Measurements from ENCODE around the gene SLC22A1. TPM values are rescaled to one million over a fixed set of nuclear protein-coding genes. Genes with fewer than 3 reads are reported as not detected.
"Not testable (repeated sequence)": the region's sequence is repeated elsewhere in the genome, so short reads cannot be mapped to it uniquely, and the experiment has no call there.

Gene SLC22A1
- 3.4 TPM for total RNA-seq
- long read RNA-seq, result 0 reads

DNA sequence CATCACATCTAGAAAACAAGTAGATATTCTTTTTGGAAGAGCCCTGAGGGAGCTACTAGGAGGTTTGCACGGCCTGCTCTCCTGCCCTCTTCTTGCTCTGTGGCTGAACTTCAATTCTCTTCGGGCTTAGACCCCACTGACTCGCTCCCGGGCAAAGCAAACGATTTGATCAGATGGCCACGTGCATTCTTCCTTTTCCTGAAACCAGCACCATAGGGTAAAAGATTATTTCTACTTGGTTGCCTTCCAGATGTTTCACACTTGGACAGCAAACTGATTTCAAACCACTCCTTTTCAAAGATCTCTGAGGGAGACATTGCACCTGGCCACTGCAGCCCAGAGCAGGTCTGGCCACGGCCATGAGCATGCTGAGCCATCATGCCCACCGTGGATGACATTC lies at the start of gene SLC22A1:
SLC22A1 (plus strand) TSS at position 258 of the 400 bp plus-strand sequence; CDS start at position 379, 121 bp downstream.
- no peak for DNase-seq (ENCODE audit: low spot score)

DNA sequence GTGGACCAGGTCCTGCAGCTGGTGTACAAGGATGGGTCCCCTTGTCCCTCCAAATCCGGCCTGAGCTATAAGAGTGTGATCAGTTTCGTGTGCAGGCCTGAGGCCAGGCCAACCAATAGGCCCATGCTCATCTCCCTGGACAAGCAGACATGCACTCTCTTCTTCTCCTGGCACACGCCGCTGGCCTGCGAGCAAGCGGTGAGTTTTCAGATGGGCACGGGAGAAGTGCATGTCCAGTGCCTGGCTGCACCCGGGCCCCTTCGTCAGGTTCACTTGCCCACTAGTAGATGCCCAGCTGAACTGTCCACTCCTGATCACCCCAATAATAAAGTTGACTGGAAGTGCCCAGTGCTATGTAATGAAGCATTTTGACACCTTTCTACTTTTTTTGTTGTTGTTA lies 48.3 kb upstream of the SLC22A1 start:
- no peak for DNase-seq (ENCODE audit: low spot score)

DNA sequence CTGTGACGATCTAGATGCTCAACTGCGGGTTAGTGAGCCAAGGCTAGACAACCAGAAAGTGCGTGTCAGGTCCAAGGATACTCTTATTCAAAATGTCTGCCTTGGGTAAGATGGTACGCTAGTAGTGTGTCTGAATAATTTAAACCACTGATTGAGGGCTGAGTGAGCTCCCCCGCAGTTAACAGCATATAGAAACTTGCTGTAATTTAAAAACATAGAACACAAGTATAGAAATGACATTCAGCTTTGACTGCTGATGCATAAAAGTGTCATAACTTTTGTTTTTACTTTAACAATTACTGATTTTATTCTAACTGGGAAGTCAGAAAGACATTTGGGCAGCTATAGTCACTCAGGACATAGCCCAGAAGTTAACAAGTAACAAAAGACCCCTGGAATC lies 45.6 kb upstream of the SLC22A1 start:
- DNase-seq (ENCODE audit: low spot score), result no peak

DNA sequence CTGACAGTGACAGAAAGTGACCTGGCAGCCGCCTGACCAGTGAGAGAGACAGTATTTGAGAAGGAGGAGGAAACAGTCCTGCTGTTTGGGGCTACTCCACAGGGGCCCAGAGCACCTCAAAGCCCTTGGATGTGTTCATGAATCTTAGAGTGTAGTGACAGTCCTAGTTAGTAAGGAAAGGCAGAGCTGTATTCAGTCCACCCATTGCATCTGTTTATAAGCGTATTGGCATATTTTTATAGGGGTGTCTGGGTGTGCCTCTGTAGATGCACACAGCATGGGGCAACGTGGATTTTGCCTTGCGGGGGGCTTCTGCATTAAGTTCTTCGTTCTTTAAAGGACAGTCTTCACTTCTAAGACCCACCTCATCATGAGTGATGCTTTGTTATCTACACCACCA lies 44.6 kb upstream of the SLC22A1 start:
- DNase-seq (ENCODE audit: low spot score), result no peak

DNA sequence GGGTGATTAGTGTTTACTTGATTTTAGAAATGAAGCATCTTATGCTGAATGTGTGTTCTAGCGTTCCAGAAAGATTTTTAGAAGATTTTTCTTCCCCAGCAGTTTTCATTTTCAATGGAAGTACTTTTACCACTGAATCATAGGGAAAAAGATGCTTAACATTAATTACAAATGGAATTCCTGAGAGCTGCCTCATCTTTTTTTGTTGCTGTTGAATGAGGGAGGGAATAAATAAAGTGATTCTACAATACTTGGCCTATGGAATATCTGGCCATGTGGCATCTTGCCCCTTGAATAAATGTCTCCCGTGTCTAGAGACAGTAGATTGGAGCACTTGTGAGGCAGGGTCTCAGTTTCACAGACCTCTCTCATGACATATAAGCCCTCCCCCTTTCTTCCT lies 44.1 kb upstream of the SLC22A1 start:
- no peak for DNase-seq (ENCODE audit: low spot score)

DNA sequence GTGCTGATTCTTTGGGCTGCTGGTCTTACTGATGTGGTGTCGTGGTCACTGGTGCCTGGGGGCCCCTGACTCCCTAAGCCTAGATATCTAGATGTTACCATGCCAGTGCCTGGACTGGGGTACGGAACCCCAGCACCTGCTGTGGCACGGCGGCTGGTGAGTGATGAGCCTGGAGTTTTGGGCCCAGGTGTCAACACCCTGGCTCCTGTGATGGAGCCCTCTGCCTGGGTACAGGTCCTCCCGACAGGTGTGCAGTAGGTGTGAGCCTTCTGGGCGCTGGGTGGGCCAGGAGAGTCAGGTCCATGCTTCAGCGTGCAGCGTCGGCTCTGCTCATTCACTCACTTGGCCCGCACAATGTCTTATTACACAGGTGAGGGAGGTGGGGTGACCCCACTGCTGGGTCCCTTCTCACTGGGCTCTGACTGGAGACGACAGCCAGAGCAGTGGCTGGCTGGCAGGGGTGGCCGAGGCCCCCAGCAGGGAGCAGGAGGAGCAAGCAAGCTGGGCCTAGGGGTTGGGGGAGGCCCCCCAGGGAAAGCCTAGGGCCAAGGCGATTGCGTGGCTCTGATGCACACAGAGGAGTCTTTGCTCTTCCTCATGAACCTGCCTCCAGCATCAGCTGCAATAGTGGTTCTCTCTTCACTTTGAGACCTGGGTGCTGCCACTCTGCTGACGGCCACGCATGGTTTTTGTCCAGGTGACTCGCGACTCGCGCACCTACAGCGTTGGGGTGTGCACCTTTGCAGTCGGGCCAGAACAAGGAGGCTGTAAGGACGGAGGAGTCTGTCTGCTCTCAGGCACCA lies 42.5 kb upstream of the SLC22A1 start:
- no peak for DNase-seq (ENCODE audit: low spot score)

DNA sequence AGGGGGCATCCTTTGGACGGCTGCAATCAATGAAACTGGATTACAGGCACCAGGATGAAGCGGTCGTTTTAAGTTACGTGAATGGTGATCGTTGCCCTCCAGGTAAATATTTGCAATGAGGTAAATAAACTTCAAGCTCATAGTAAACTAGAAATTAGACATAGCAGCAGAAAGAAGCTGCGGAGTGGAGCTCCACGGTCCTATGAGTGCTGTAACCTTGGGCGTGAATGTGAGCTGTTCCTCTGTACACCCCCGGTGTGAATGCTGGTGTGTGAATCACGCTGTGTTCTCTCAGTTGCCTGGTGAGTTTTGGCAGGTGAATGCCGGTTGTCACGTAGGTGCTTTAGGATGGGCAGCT lies 42.0 kb upstream of the SLC22A1 start:
- DNase-seq (ENCODE audit: low spot score), result no peak

DNA sequence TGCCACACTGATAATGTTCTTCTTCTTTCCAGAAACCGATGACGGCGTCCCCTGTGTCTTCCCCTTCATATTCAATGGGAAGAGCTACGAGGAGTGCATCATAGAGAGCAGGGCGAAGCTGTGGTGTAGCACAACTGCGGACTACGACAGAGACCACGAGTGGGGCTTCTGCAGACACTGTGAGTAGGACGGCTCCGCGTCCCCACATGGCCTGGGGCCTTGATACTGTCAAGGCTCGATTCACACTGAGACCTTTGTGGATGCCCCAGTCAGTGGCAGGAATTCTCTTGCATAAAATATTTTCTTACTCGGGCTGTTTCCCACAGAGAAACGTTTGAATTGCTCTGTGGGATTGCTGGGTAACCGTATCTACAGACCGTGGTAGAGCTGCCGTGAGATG lies 41.5 kb upstream of the SLC22A1 start:
- no peak for DNase-seq (ENCODE audit: low spot score)

DNA sequence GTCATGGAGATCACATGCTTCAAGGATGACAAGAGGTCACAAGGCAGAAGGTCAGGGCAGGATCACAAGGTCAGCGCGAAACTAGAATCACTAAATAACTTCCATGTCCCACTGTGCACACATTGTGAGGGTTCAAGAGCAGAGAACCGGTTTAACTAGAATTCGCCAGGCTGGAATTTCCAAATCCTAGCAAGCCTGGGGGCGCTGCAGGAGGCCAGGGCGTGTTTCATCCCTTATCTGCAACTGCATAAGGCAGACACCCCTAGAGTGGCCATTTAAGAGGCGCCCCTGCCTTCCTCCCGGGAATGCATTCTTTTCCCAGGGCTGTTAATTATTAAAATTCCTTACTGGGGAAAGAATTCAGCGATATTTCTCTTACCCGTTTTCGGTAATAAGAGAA lies 40.2 kb upstream of the SLC22A1 start:
- DNase-seq (ENCODE audit: low spot score), result no peak

DNA sequence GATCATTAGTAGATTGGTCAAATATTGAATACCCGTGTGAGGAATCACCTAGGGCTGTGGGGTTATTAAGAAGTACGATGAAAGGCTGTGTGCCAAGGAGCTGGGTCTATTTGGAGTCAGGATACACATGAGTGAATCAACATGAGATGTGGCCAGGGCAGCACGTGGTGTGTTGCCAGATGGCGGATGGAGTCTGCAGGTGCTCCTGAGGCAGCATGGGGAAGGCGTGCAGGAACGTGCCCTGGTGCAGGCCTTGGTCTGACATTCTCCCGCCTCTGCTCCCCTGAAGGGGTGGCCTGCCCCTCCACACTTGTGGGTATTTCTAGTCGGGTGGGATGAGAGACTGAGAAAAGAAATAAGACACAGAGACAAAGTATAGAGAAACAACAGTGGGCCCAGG lies 39.0 kb upstream of the SLC22A1 start:
- no peak for DNase-seq (ENCODE audit: low spot score)

DNA sequence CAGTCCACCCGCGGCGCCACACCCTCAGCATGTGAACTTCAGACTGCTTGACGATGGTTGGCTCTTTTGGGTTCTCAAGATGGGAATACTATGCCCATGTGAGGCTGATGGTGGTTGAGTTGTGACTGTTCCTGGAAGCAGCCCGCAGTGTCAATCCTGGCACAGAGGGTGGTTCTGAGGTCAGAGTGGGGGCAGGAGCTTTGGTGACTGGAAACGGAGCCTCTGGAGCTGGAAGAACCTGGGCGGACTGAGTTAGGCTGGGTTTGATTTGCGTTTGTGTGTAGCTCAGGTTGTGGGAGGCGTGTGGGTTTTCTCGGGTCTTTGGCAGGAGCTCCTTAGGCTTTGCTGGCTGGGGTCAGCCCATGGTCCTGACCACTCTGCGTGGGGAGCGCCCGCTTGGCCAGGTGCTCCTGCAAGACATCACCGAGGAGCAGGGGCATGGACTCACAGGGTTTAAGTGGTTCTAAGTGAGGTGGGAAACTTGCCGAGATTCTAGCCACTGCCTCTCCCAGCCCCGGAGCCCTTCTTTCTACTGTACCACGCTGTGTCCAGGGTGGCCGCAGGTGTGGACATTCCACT lies 37.3 kb upstream of the SLC22A1 start:
- no peak for DNase-seq (ENCODE audit: low spot score)

DNA sequence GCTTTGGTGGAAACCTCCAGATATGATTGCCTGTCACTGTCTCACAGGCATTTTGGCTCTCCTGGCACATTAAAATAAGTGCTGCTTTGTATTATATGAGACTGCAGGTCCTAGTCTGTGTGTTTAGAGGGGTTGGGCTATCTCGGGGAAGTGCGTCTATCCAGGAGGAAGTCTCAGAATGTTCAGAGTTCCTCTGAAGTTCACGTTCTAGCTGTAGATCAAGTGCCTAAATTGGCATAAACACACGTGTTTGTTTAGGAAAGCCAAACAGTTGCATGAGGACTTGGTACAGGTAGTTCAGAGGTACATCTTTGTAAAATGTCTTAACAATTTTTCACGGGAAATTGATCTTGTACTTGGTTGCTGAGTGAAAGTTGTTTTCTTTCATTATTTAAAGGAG lies 36.4 kb upstream of the SLC22A1 start:
- DNase-seq (ENCODE audit: low spot score), result no peak

DNA sequence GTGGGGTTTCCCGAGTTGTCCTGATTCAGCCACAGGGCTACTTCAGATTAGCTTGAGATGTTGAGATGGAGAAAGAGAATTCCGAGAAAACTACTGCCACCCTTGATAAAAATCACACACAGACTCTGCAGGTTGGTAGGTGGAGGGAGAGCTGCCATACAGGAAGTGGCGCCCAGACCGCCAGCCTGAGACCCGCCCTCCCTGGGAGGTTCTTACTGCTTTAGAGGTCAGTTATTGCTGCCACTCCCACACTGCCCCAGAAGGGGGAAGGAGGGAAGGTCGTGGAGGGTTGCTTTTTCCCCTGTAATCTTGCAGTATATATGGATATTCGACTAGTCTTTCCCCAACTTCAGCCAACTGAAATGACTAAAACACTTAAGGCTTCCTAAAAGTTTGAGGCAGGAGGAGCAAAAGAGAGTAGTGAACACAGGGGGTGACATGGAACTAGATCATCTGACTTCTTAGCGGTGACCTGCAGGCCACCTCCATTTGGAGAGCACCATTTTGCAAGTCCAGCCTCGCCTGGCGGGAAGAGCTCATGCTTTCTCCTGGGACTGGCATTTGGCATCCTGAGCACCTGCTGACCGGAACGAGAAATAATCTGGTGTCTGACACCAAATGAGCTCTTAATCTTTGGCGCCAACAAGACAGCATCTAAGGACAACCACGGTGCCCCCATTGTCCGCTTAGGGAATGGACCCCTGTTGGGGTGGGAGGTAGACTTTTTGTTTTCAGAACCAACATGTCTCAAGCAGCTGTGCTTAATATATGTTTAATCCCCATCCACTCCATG lies 35.7 kb upstream of the SLC22A1 start:
- no peak for DNase-seq (ENCODE audit: low spot score)

DNA sequence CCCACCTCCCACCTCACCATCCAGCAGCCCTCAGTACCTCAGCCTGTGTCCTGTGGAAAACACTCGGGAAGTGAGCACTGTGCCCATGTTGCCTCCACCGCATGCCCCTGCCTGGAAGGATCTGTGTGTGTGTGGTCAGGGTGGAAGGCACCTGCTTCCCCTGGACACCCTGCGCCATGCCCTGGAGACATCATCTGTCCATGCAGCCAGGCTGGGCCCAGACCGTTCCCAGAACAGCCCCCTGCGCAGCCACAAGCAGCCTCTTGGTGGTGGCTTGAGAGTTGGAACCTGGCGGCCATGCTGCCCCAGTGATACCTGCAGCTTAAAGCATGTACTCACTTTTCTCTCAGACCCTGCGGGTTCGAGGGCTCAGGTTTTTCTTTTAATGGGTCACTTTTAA lies 34.9 kb upstream of the SLC22A1 start:
- DNase-seq (ENCODE audit: low spot score), result no peak

DNA sequence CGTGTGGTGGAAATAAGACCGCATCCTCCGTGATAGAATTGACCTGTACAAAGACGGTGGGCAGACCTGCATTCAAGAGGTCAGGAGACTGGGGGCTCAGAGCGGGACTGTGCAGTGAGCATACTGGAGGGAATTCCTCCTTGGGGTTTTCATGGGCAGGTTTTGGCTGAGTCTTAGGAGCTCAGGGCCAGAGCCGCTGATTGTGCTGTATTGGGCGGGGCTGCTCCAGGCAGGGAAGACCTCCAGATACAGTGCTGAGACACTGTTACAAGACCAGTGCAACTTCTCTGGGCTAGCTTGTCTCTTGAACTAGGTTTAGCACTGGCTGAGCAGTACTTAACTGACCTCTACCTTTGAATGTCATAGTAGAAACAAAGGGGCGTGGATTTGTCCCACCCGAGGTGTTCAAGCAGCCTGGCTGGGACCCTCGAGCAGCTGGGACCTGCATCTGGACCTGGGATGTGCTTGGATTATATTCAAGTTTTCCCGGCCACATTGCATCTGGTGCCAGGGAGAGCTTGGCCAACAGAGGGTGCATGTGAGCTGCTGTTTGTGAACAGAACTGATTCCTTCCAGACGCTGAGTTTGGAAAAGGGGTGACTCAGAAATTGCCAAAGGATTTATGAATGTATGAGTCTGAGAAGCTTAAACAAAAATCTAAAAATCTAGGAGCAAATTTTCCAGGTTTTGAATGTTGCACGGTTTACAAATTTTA lies 33.4 kb upstream of the SLC22A1 start:
- no peak for DNase-seq (ENCODE audit: low spot score)

DNA sequence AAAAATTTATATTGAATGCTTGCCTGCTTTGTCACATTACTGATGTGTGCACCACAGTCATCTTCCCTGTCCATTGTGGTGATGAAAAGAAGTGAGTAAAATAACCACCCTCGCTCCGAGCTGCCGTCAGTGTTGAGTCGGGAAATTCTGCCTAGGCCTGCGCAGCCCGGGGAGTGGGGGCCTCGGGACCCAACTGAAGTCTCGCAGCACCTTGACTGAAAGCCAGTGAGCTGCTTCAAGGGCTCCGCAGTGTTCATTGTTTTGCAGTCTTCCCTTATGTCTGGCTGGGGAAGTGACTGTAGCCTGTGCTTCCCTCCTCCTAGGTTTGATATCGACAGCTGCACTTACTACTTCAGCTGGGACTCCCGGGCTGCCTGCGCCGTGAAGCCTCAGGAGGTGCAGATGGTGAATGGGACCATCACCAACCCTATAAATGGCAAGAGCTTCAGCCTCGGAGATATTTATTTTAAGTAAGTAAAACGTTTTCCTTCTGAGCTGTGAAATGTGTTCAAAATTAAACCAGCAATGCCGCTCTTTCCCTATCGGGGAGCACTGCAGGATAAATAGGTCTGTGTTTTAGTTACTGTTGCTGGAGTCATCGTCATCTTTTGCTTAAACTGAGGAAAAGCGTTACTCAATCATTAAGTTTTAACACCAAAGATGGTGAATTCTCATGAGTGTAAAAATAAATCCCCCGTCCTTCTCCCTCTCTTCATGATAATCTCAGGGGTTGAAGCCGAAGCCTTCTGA lies 32.7 kb upstream of the SLC22A1 start:
- DNase-seq (ENCODE audit: low spot score), result no peak

DNA sequence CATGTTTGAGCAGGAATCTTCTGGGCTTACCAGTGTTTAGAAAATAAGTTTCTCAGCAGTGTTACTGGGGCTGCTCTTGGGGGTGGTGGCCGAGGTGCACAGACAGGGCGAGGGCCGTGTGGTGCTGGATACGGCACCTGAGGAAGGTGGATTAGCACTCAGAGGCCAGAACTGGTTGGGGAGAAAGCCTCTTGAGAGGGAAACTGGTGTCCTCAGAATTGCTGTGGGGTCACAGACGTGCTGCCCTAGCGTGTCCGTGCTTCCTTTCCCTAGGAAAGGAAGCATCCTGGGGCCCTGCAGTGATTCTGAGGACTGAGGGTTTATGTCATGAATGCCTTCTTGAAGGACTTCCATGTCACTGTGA lies 32.1 kb upstream of the SLC22A1 start:
- no peak for DNase-seq (ENCODE audit: low spot score)

DNA sequence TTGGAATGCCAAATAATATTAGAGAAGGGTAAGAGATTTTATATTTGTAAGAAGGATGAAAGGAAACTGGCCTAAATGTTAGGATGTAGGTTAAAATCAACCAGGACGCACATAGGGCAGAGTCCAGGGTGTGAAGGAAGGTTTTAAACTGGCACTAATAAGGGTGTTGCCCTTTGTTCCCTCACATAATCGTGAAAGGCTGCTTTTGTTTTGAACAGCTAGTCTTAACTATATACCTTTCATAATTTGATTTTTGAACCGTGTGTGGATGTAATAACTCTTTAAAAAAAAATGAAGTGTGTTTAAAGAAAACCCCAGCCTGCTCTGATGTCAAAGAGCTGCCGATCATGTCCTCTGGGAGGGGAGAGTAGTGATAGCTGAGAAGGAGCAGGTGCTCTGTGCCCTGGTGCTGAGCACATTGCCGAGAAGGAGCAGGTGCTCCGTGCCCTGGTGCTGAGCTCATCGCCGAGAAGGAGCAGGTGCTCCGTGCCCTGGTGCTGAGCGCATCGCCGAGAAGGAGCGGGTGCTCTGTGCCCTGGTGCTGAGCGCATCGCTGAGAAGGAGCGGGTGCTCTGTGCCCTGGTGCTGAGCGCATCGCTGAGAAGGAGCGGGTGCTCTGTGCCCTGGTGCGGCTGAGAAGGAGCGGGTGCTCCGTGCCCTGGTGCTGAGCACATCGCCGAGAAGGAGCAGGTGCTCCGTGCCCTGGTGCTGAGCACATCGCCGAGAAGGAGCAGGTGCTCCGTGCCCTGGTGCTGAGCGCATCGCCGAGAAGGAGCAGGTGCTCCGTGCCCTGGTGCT lies 31.0 kb upstream of the SLC22A1 start:
- not testable (repeated sequence) for DNase-seq (ENCODE audit: low spot score)

DNA sequence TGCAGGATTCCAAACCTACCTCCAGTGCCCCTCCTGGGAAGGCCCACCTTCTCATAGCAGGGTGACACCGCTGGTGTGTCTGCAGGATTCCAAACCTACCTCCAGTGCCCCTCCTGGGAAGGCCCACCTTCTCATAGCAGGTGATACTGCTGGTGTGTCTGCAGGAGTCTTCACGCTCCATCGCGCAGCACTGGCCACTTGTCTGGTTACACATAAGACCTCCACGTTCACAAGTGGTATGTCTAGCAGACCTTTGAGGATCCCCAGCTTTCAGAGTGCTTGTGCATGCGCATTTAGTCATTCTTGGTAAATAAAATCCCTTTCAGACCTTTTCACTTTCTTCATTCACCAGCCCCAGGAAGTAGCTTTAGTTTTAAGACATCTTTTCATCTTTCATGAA lies 29.4 kb upstream of the SLC22A1 start:
- not testable (repeated sequence) for DNase-seq (ENCODE audit: low spot score)

DNA sequence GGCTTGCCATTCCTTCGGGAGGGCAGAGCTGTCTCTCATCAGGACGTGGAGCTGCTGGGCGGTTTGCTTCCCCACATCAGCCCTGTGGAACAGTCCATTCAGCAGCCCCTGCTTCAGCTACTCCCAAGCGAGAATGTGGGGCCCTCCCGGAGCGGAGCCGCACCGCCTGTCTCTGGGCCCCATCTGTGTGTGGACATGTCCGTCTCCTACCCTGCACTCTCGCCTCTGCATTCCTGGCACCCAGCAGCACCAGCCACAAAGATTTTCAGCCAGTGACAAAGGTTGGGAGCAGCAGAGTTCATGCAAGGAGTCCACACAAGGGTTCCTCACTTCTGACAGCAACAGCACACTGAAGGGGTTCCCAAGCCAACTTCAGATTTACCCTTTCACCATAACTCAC lies 29.0 kb upstream of the SLC22A1 start:
- DNase-seq (ENCODE audit: low spot score), result no peak
